Measurements from ENCODE around the gene ZNF621.
A peak's percentile ranks its signal among the peaks of the same experiment; 100 is the strongest.

Gene ZNF621

GRCh38 chr3:40504636-40505430 is 19.9 kb upstream of the ZNF621 start:
- Histone ChIP-seq H3K27me3 (ENCODE audit: control insufficient read depth in 5 of 5, insufficient read depth in 4 of 5, low read length in 5 of 5) (no peaks in the 10 kb centered on the region), H3K27ac (ENCODE audit: low read depth, low read length) (peak overlapping the region; percentile 38), H3K9ac (ENCODE audit: low read length in 5 of 5) (no peak overlapping the region), H3K4me3 (ENCODE audit: low read depth in 1 of 5, low read length in 5 of 5) (peak overlapping the region in 3 of 5 donors; percentile 83 to 93 (median 91)), H3K9me3 (ENCODE audit: control insufficient read depth in 5 of 5, low read length in 5 of 5) (no peaks in the 10 kb centered on the region), H3K36me3 (ENCODE audit: control insufficient read depth in 5 of 5, insufficient read depth in 5 of 5, low read length in 5 of 5) (peaks cover 0 to under 1% (median 0%) of the 10 kb centered on the region in 5 donors), H3K4me1 (ENCODE audit: control insufficient read depth in 5 of 5, insufficient read depth in 5 of 5, low read length in 5 of 5) (peaks cover 2 to 25% (median 17%) of the 10 kb centered on the region in 5 donors)

GRCh38 chr3:40505599-40506462 is 18.9 kb upstream of the ZNF621 start, which contains the start of gene ZNF620:
Gene ZNF620 (plus strand): TSS chr3:40506039. CDS start chr3:40506353, 314 bp downstream.
- peaks cover 2 to 25% (median 17%) of the 10 kb centered on the region in 5 donors for H3K4me1 ChIP-seq (ENCODE audit: control insufficient read depth in 5 of 5, insufficient read depth in 5 of 5, low read length in 5 of 5)
- H3K36me3 ChIP-seq (ENCODE audit: control insufficient read depth in 5 of 5, insufficient read depth in 5 of 5, low read length in 5 of 5): peaks cover 0 to 6% (median 0%) of the 10 kb centered on the region in 5 donors
- no peaks in the 10 kb centered on the region for H3K27me3 ChIP-seq (ENCODE audit: control insufficient read depth in 5 of 5, insufficient read depth in 4 of 5, low read length in 5 of 5)
- H3K27ac ChIP-seq (ENCODE audit: low read depth, low read length): peak within 1 kb of the TSS; percentile 38
- H3K9ac ChIP-seq (ENCODE audit: low read length in 5 of 5): peak within 1 kb of the TSS; percentile 63 to 88 (median 85)
- H3K9me3 ChIP-seq (ENCODE audit: control insufficient read depth in 5 of 5, low read length in 5 of 5): no peaks in the 10 kb centered on the region
- H3K4me3 ChIP-seq (ENCODE audit: low read depth in 1 of 5, low read length in 5 of 5): peak within 1 kb of the TSS; percentile 78 to 94 (median 91)

GRCh38 chr3:40511031-40511718 is 13.6 kb upstream of the ZNF621 start:
- Histone ChIP-seq H3K27ac (ENCODE audit: low read depth, low read length) (no peak overlapping the region), H3K4me3 (ENCODE audit: low read depth in 1 of 5, low read length in 5 of 5) (no peak overlapping the region), H3K36me3 (ENCODE audit: control insufficient read depth in 5 of 5, insufficient read depth in 5 of 5, low read length in 5 of 5) (peaks cover 3 to 22% (median 15%) of the 10 kb centered on the region in 5 donors), H3K4me1 (ENCODE audit: control insufficient read depth in 5 of 5, insufficient read depth in 5 of 5, low read length in 5 of 5) (peaks cover 0 to 6% (median under 1%) of the 10 kb centered on the region in 5 donors), H3K9ac (ENCODE audit: low read length in 5 of 5) (no peak overlapping the region), H3K9me3 (ENCODE audit: control insufficient read depth in 5 of 5, low read length in 5 of 5) (no peaks in the 10 kb centered on the region), H3K27me3 (ENCODE audit: control insufficient read depth in 5 of 5, insufficient read depth in 4 of 5, low read length in 5 of 5) (no peaks in the 10 kb centered on the region)

GRCh38 chr3:40516201-40516600 is 8.6 kb upstream of the ZNF621 start:
- H3K27ac ChIP-seq (ENCODE audit: low read depth, low read length): no peak overlapping the region
- H3K36me3 ChIP-seq (ENCODE audit: control insufficient read depth in 5 of 5, insufficient read depth in 5 of 5, low read length in 5 of 5): peaks cover 4 to 22% (median 18%) of the 10 kb centered on the region in 5 donors
- no peak overlapping the region for H3K4me3 ChIP-seq (ENCODE audit: low read depth in 1 of 5, low read length in 5 of 5)
- H3K9ac ChIP-seq (ENCODE audit: low read length in 5 of 5): no peak overlapping the region
- no peaks in the 10 kb centered on the region for H3K27me3 ChIP-seq (ENCODE audit: control insufficient read depth in 5 of 5, insufficient read depth in 4 of 5, low read length in 5 of 5)
- no peaks in the 10 kb centered on the region for H3K9me3 ChIP-seq (ENCODE audit: control insufficient read depth in 5 of 5, low read length in 5 of 5)
- no peaks in the 10 kb centered on the region for H3K4me1 ChIP-seq (ENCODE audit: control insufficient read depth in 5 of 5, insufficient read depth in 5 of 5, low read length in 5 of 5)

GRCh38 chr3:40518067-40518466 is 6.7 kb upstream of the ZNF621 start:
- Histone ChIP-seq H3K9ac (ENCODE audit: low read length in 5 of 5) (no peak overlapping the region), H3K9me3 (ENCODE audit: control insufficient read depth in 5 of 5, low read length in 5 of 5) (no peaks in the 10 kb centered on the region), H3K4me3 (ENCODE audit: low read depth in 1 of 5, low read length in 5 of 5) (no peak overlapping the region), H3K36me3 (ENCODE audit: control insufficient read depth in 5 of 5, insufficient read depth in 5 of 5, low read length in 5 of 5) (peaks cover 4 to 15% (median 12%) of the 10 kb centered on the region in 5 donors), H3K27ac (ENCODE audit: low read depth, low read length) (no peak overlapping the region), H3K27me3 (ENCODE audit: control insufficient read depth in 5 of 5, insufficient read depth in 4 of 5, low read length in 5 of 5) (no peaks in the 10 kb centered on the region), H3K4me1 (ENCODE audit: control insufficient read depth in 5 of 5, insufficient read depth in 5 of 5, low read length in 5 of 5) (no peaks in the 10 kb centered on the region)

- Histone ChIP-seq H3K9ac (ENCODE audit: low read length in 5 of 5) (no peak overlapping the region), H3K9me3 (ENCODE audit: control insufficient read depth in 5 of 5, low read length in 5 of 5) (no peaks in the 10 kb centered on the region), H3K27ac (ENCODE audit: low read depth, low read length) (no peak overlapping the region), H3K4me3 (ENCODE audit: low read depth in 1 of 5, low read length in 5 of 5) (no peak overlapping the region), H3K27me3 (ENCODE audit: control insufficient read depth in 5 of 5, insufficient read depth in 4 of 5, low read length in 5 of 5) (no peaks in the 10 kb centered on the region), H3K4me1 (ENCODE audit: control insufficient read depth in 5 of 5, insufficient read depth in 5 of 5, low read length in 5 of 5) (peaks cover 0 to 2% (median 0%) of the 10 kb centered on the region in 5 donors), H3K36me3 (ENCODE audit: control insufficient read depth in 5 of 5, insufficient read depth in 5 of 5, low read length in 5 of 5) (peaks cover 4 to 15% (median 12%) of the 10 kb centered on the region in 5 donors)
These were observed 5.9 kb upstream of the ZNF621 start for GRCh38 chr3:40518848-40519247.

- Histone ChIP-seq H3K27me3 (ENCODE audit: control insufficient read depth in 5 of 5, insufficient read depth in 4 of 5, low read length in 5 of 5) (no peaks in the 10 kb centered on the region), H3K27ac (ENCODE audit: low read depth, low read length) (no peak overlapping the region), H3K9me3 (ENCODE audit: control insufficient read depth in 5 of 5, low read length in 5 of 5) (no peaks in the 10 kb centered on the region), H3K4me3 (ENCODE audit: low read depth in 1 of 5, low read length in 5 of 5) (no peak overlapping the region), H3K36me3 (ENCODE audit: control insufficient read depth in 5 of 5, insufficient read depth in 5 of 5, low read length in 5 of 5) (peaks cover 0 to 7% (median 6%) of the 10 kb centered on the region in 5 donors), H3K4me1 (ENCODE audit: control insufficient read depth in 5 of 5, insufficient read depth in 5 of 5, low read length in 5 of 5) (peaks cover 0 to 22% (median 18%) of the 10 kb centered on the region in 5 donors), H3K9ac (ENCODE audit: low read length in 5 of 5) (no peak overlapping the region)
These were observed 3.5 kb upstream of the ZNF621 start for GRCh38 chr3:40521254-40521653.

- H3K27ac ChIP-seq (ENCODE audit: low read depth, low read length): peak overlapping the region; percentile 79
- peak overlapping the region in 1 of 5 donors; percentile 99 for H3K9ac ChIP-seq (ENCODE audit: low read length in 5 of 5)
These were observed 979 bp upstream of the ZNF621 start for GRCh38 chr3:40523781-40524180.

GRCh38 chr3:40524222-40524567 is 565 bp upstream of the ZNF621 start:
- H3K27ac ChIP-seq (ENCODE audit: low read depth, low read length): peak overlapping the region; percentile 79
- no peaks in the 10 kb centered on the region for H3K27me3 ChIP-seq (ENCODE audit: control insufficient read depth in 5 of 5, insufficient read depth in 4 of 5, low read length in 5 of 5)
- peaks cover 0 to 25% (median 21%) of the 10 kb centered on the region in 5 donors for H3K4me1 ChIP-seq (ENCODE audit: control insufficient read depth in 5 of 5, insufficient read depth in 5 of 5, low read length in 5 of 5)
- H3K9me3 ChIP-seq (ENCODE audit: control insufficient read depth in 5 of 5, low read length in 5 of 5): no peaks in the 10 kb centered on the region
- peak overlapping the region; percentile 61 to 95 (median 88) for H3K4me3 ChIP-seq (ENCODE audit: low read depth in 1 of 5, low read length in 5 of 5)
- H3K36me3 ChIP-seq (ENCODE audit: control insufficient read depth in 5 of 5, insufficient read depth in 5 of 5, low read length in 5 of 5): peaks cover 2 to 21% (median 14%) of the 10 kb centered on the region in 5 donors
- peak overlapping the region; percentile 73 to 99 (median 93) for H3K9ac ChIP-seq (ENCODE audit: low read length in 5 of 5)

More at GRCh38 chr3:40523781-40524180, 979 bp upstream of the ZNF621 start:
- Histone ChIP-seq H3K4me3 (ENCODE audit: low read depth in 1 of 5, low read length in 5 of 5) (peak overlapping the region in 2 of 5 donors; percentile 80 to 95), H3K4me1 (ENCODE audit: control insufficient read depth in 5 of 5, insufficient read depth in 5 of 5, low read length in 5 of 5) (peaks cover 0 to 25% (median 21%) of the 10 kb centered on the region in 5 donors), H3K27me3 (ENCODE audit: control insufficient read depth in 5 of 5, insufficient read depth in 4 of 5, low read length in 5 of 5) (no peaks in the 10 kb centered on the region), H3K9me3 (ENCODE audit: control insufficient read depth in 5 of 5, low read length in 5 of 5) (no peaks in the 10 kb centered on the region), H3K36me3 (ENCODE audit: control insufficient read depth in 5 of 5, insufficient read depth in 5 of 5, low read length in 5 of 5) (peaks cover 0 to 17% (median 14%) of the 10 kb centered on the region in 5 donors)

Data from subcutaneous abdominal adipose tissue (tissue), 5 donors.